GM12878 (cell line): Measurements from ENCODE around the gene CD63. TPM values are rescaled to one million over a fixed set of nuclear protein-coding genes. Genes with fewer than 3 reads are reported as not detected.

Experiments used
- ATAC-seq: fragments of 200-7000 bp; cut with Tn5 transposase; 3 replicates; pipeline ENCODE4 v1.9.1; 2020; ENCODE audit warnings: mild to moderate bottlenecking, moderate library complexity
- BruUV-seq: library from RNA; stranded (reverse); fragments of 400-500 nt; replicated peaks from 2 replicates; lab custom pipeline; 2021; lab: Mats Ljungman, UMichigan
- CTCF ChIA-PET: fragments of 300-600 bp; sonication (Branson Sonifier 250); formaldehyde crosslinking; extraction: SDS; loops from one replicate; lab custom pipeline; 2021; ENCODE audit warnings: inconsistent platforms; lab: Yijun Ruan, JAX
- POLR2A ChIA-PET: fragments of 350-600 bp; formaldehyde crosslinking; extraction: SDS; loops from one replicate; lab custom pipeline; 2021; ENCODE audit warnings: inconsistent platforms; lab: Charles Lee
- RAD21 ChIA-PET: fragments of 300-600 bp; sonication (Branson Sonifier 250); formaldehyde crosslinking; loops from one replicate; lab custom pipeline; 2023; ENCODE audit warnings: antibody characterized with exemption; ENCODE audit not compliant: unreplicated experiment; lab: Charles Lee
- SMC1A ChIA-PET: fragments of 300-600 bp; sonication (Branson Sonifier 250); formaldehyde crosslinking; loops from one replicate; lab custom pipeline; 2023; ENCODE audit not compliant: unreplicated experiment, uncharacterized antibody; lab: Charles Lee
- DNase-seq: peaks from one replicate; pipeline ENCODE4 v3.0.0-alpha.2; 2011; ENCODE audit warnings: low read depth, low spot score
- FAIRE-seq: peaks from 3 replicates; lab custom pipeline; 2011; peaks lifted over from hg19 to GRCh38; lab: Jason Lieb, UNC
- H2AFZ ChIP-seq: 2 replicates; pipeline ENCODE4 v1.6.0; 2011; ENCODE audit warnings: low read depth, low read length, control low read depth; ENCODE audit not compliant: control insufficient read depth
- H3K27ac ChIP-seq: 2 replicates; pipeline ENCODE4 v1.5.1; 2011; ENCODE audit warnings: control low read depth; ENCODE audit not compliant: control insufficient read depth, insufficient read depth
- H3K27me3 ChIP-seq, 2 experiments: replicated peaks in 1 of 2; 2 replicates each; pipeline versions ENCODE4 v1.6.0 to v1.6.1; 2011; ENCODE audit warnings: low read length in 1 of 2; ENCODE audit not compliant: control insufficient read depth in 2 of 2, insufficient read depth in 2 of 2
- H3K36me3 ChIP-seq, 2 experiments: 2 replicates each; pipeline ENCODE4 v1.5.1; 2011; ENCODE audit warnings: low read length in 1 of 2; ENCODE audit not compliant: control insufficient read depth in 2 of 2, insufficient read depth in 2 of 2
- H3K4me1 ChIP-seq: 2 replicates; pipeline ENCODE4 v1.6.1; 2011; ENCODE audit warnings: mild to moderate bottlenecking, low read length, moderate library complexity, mixed read lengths; ENCODE audit not compliant: control insufficient read depth, insufficient read depth
- H3K4me2 ChIP-seq: 2 replicates; pipeline ENCODE4 v1.6.0; 2011; ENCODE audit warnings: control low read depth; ENCODE audit not compliant: control insufficient read depth, insufficient read depth
- H3K4me3 ChIP-seq: fragments of 200-600 bp; sonication (generic); 2 replicates; pipeline ENCODE4 v1.5.1; 2016
- H3K79me2 ChIP-seq: 2 replicates; pipeline ENCODE4 v1.6.0; 2011; ENCODE audit warnings: low read length; ENCODE audit not compliant: control insufficient read depth, insufficient read depth
- H3K9ac ChIP-seq: 2 replicates; pipeline ENCODE4 v1.8.0; 2011; ENCODE audit warnings: low read length, control low read depth, mixed read lengths; ENCODE audit not compliant: control insufficient read depth, insufficient read depth
- H3K9me3 ChIP-seq: replicated peaks from 3 replicates; pipeline ENCODE4 v1.5.1; 2011; ENCODE audit warnings: mild to moderate bottlenecking, low read length; ENCODE audit not compliant: control insufficient read depth, insufficient read depth
- H4K20me1 ChIP-seq: 2 replicates; pipeline ENCODE4 v1.6.0; 2011; ENCODE audit not compliant: control insufficient read depth, insufficient read depth
- BACH1 ChIP-seq: fragments of 450-650 bp; IDR thresholded peaks from 2 replicates; pipeline ENCODE4 v1.6.1; 2017; ENCODE audit warnings: mild to moderate bottlenecking, borderline replicate concordance
- FOXM1 ChIP-seq: IDR thresholded peaks from 2 replicates; pipeline ENCODE4 v1.6.1; 2012; ENCODE audit warnings: low read depth, mild to moderate bottlenecking, inconsistent platforms, low read length, moderate library complexity
- GATAD2B ChIP-seq: fragments of 450-650 bp; conservative IDR thresholded peaks from 2 replicates; pipeline ENCODE4 v1.6.1; 2017; ENCODE audit warnings: low read depth, mild to moderate bottlenecking, moderate library complexity
- HSF1 ChIP-seq: fragments of 150-350 bp; IDR thresholded peaks from 2 replicates; pipeline ENCODE4 v1.6.1; 2014; ENCODE audit warnings: mild to moderate bottlenecking, low read depth, low read length
- PRDM15 ChIP-seq: fragments of 450-650 bp; formaldehyde crosslinking; IDR thresholded peaks from 2 replicates; pipeline ENCODE4 v1.4.0; 2020; ENCODE audit warnings: mild to moderate bottlenecking, moderate library complexity
- SKIL ChIP-seq: fragments of 450-650 bp; IDR thresholded peaks from 2 replicates; pipeline ENCODE4 v1.6.1; 2017; ENCODE audit warnings: mild to moderate bottlenecking, low read depth, inconsistent platforms; ENCODE audit not compliant: poor library complexity, severe bottlenecking
- STAT1 ChIP-seq: fragments of 450-650 bp; conservative IDR thresholded peaks from 2 replicates; pipeline ENCODE4 v1.6.1; 2014; ENCODE audit warnings: antibody characterized with exemption, mild to moderate bottlenecking
- TCF3 ChIP-seq: IDR thresholded peaks from 2 replicates; pipeline ENCODE4 v1.6.1; 2012; ENCODE audit warnings: low read depth, mild to moderate bottlenecking, low read length, borderline replicate concordance; ENCODE audit not compliant: insufficient read depth
- WGBS: methylation state at CpG from one replicate; pipeline ENCODE4 v1.1.6; 2016; ENCODE audit warnings: low lambda C conversion rate; ENCODE audit not compliant: insufficient replicate concordance, insufficient coverage; ENCODE audit errors: missing lambda C conversion rate; 5-methylcytosine and 5-hydroxymethylcytosine counted together
- in situ Hi-C: fragments of 300-500 bp; cut with MboI; formaldehyde crosslinking; loops from 9 replicates; pipeline ENCODE4 v1.14.3; 2018; ENCODE audit warnings: mixed read lengths
- intact Hi-C: fragments of 100-400 bp; cut with micrococcal nuclease; formaldehyde crosslinking; loops from one replicate; pipeline ENCODE4 v1.14.2; 2022; ENCODE audit not compliant: unreplicated experiment
- polyA plus RNA-seq, 11 experiments: library from polyadenylated mRNA; depleted of rRNA in 4 of 11; unstranded in 6 of 11; stranded (reverse) in 5 of 11; fragments of >200 nt; fragmentation: Nextera tagmentation in 4 of 11; fragmentation: Illumina TruSeq in 1 of 11; extraction: Ambion mirVana in 4 of 11; extraction: Trizol in 1 of 11; gene quantifications; 1 replicate in 1 of 11; 2 replicates in 10 of 11; pipeline versions ENCODE4 v1.2.1 to v1.2.3, GENCODE V29; 2011 to 2016; ENCODE audit warnings: inconsistent platforms in 2 of 11, missing spikeins in 2 of 11, low read depth in 1 of 11
- total RNA-seq, 4 experiments: library from RNA; depleted of rRNA in 3 of 4; stranded (reverse); fragments of >200 nt in 3 of 4; fragmentation: Illumina TruSeq in 1 of 4; extraction: Trizol in 1 of 4; gene quantifications; 2 replicates each; pipeline versions ENCODE4 v1.2.1 to v1.2.3, GENCODE V29; 2013 to 2021

CD63 gene
- total and polyA plus RNA-seq, 10 of the 15 experiments (the other 5 are each of a cell fraction or from before 2014, with no cell fraction given), result 147 to 220 (median 183) TPM

GRCh38 chr12:55707219-55707671 is 21.6 kb downstream of the CD63 start (continued):
- TF ChIP-seq SKIL, result no peak
- no peak for TF ChIP-seq GATAD2B
- no peak for TF ChIP-seq STAT1

GRCh38 chr12:55706568-55707218 is 22.1 kb downstream of the CD63 start:
- Histone ChIP-seq H3K9ac (no peak overlapping the region), H2AFZ (no peak overlapping the region), H3K36me3 (no peaks in the 10 kb centered on the region), H3K4me3 (no peak overlapping the region), H3K9me3 (no peaks in the 10 kb centered on the region), H3K27ac (no peak overlapping the region), H3K4me1 (peaks cover 6% of the 10 kb centered on the region; the same call in 1 of the 2 replicates), H3K79me2 (no peaks in the 10 kb centered on the region), H3K27me3 (peaks cover 0 to 5% of the 10 kb centered on the region in 2 experiments; a peak in 2 of 4 replicates), H4K20me1 (no peaks in the 10 kb centered on the region)
- intact Hi-C loops, result no loop called here
- DNase-seq, result no peak
- POLR2A ChIA-PET, result no interaction called here
- 50% methylated on average over 2 of the region's 2 CpGs for WGBS
- SMC1A ChIA-PET, result interaction anchor here (1.4 to 2.5 kb wide), 3 partner anchors 25 to 227 kb away, joined by 3 to 9 read pairs (median 3); a partner anchor contains a TSS
- in situ Hi-C loops, result no loop called here
- FAIRE-seq, result no peak
- RAD21 ChIA-PET, result interaction anchor here (1.4 to 1.5 kb wide), 2 partner anchors 31 to 33 kb away, joined by 3 to 6 read pairs; no protein-coding TSS in a partner anchor
- TF ChIP-seq BACH1 (no peak), PRDM15 (CRISPR knock-in tag) (no peak), HSF1 (no peak), FOXM1 (no peak), TCF3 (no peak)
- TF ChIP-seq, all 136 proteins: peak for 0
- no peak overlapping the region for H3K4me2 ChIP-seq
- BruUV-seq, result no TSS peak
- CTCF ChIA-PET, result interaction anchor here (0.8 to 2.7 kb wide), 14 partner anchors 9 to 219 kb away, joined by 3 to 13 read pairs (median 4); partner anchors contain the start of genes BLOC1S1 and RDH5
- ATAC-seq, result no peak
